ENCODE measurements around the gene RTL1.

DNA sequence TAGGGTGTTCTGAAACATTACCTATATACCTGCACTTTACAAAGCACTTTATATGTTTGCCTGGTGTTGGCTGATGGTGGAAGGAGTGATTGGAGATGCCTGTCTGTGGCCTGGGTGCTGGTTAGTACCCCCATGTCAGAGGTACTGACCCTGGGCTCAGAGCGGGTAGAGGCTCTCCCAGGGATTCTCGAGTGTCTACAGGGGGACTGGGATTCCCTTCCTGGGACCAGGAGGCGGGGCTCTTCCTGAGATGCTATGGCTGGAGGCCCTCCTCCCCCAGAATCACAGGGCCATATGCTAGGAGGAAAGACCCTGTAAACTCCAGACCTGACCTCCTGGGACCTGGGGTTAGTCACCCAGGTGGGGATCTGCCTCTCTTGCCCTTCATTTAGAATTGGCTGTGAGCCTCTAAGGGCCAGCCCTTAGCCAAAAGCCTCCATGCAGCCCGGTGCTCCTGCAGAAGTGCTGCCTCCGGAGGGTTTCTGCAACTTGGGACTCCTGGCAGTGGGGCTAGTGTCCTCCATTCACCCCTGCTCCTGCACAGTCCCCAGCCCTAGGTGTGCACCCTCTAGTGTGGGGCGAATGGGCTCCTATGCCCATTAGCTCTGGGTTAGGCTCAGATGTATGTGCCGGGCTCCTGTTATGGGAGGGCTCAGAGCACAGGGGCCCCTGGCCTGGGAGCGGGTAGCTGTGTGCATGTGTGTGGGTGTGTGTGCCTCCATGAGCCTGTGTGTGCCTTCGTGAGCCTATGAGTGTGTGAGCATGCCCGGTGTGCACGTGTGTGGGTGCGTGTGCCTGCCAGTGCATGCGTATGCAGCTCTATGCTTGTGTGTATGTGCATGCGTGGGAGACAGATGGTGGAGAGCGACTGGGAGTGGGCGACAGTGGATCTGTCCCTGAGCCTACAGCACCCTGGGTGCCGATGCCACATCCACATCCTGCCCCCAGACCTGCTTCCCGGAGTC is 36.6 kb downstream of the RTL1 start:
- TF ChIP-seq GATA2 (IDR thresholded peaks at IDR 0.05; ENCODE audit: low read depth, low read length): no peak
- no peak for TF ChIP-seq GATA3 (IDR thresholded peaks at IDR 0.05; ENCODE audit: low read depth, low read length)

All from SH-SY5Y (cell line).